Left renal pelvis (tissue), 4 donors: ENCODE data around the gene SMCO4. TPM values are rescaled to one million over a fixed set of nuclear protein-coding genes. Genes with fewer than 3 reads are reported as not detected.
"Not testable (repeated sequence)": the region's sequence is repeated elsewhere in the genome, so short reads cannot be mapped to it uniquely, and the experiment has no call there.

Experiments used
- DNase-seq, 4 donors: peaks; one replicate each; pipeline ENCODE4 v3.0.0-alpha.2; 2013; ENCODE audit warnings: low read depth in 4 of 4, low spot score in 3 of 4
- polyA plus RNA-seq, 4 donors: library from polyadenylated mRNA; unstranded; fragments of 120-200 nt; gene quantifications; one replicate each; pipeline ENCODE4 v1.2.1, GENCODE V29; 2013; ENCODE audit not compliant: insufficient read length in 4 of 4

The SMCO4 gene, protein sequence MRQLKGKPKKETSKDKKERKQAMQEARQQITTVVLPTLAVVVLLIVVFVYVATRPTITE
- polyA plus RNA-seq, result 10 to 100 TPM; 15.5 to 20.5 (median 16.1) TPM

DNA sequence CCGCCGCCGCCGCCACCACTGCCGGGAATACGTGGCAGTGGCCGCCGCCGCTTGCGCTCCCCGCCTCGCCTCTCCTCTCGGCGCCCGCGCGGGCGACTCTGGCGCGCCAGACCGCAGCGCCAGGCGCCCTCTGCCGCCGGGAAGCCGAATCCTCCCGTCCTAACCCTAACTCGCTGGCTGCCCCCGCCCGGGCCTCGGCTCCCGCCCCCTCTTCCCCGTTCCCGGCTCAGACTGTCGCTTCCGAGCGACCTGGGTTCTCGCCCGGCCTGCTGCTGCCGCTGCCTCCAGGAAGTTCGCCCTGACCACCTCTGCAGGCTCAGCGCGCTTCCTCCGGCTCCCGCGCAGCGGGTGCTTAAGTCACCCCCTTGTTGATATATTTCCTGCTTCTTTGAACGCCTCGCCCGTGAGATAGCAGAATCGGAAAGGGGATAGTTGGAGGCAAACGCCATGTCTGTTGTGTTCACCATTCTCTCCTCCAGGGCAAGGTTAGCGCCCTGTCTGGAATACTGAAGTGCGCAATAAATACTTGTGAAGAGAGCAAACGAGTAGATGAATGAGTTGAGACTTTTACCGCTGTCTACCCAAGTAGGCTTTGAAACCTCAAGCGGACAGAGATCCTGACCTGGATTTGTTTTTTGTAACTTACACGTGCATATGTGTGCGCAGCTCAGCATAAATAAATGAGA, at the start of gene SMCO4:
Gene SMCO4, minus strand, starts transcription at position 100 of the 686 bp plus-strand sequence. CDS start 64,202 bp downstream, outside the sequence.
- peak in 3 of 4 donors; percentile 58 to 64 (median 63) for DNase-seq

GRCh38 chr11:93591247-93591898, 48.2 kb upstream of the SMCO4 start:
- DNase-seq, result no peak

DNA sequence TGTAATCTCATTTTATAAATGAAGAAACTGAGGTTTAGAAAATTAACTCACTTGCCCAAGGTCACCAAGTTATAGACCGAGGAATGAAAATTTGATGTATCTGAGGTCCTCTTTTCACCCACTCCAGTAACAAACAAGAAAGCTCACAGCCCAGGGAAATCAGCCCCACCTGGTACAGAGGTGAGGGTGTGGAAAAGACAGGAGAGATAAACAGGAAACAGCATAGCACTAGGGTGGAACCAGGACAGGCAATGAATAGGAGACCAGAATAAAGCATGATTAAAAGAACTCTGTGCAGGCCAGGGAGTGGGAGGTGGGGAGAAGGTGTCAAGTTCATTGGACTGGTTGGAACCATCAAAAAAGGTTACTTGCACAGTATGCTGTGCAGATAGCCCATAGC, 46.2 kb upstream of the SMCO4 start:
- no peak for DNase-seq

DNA sequence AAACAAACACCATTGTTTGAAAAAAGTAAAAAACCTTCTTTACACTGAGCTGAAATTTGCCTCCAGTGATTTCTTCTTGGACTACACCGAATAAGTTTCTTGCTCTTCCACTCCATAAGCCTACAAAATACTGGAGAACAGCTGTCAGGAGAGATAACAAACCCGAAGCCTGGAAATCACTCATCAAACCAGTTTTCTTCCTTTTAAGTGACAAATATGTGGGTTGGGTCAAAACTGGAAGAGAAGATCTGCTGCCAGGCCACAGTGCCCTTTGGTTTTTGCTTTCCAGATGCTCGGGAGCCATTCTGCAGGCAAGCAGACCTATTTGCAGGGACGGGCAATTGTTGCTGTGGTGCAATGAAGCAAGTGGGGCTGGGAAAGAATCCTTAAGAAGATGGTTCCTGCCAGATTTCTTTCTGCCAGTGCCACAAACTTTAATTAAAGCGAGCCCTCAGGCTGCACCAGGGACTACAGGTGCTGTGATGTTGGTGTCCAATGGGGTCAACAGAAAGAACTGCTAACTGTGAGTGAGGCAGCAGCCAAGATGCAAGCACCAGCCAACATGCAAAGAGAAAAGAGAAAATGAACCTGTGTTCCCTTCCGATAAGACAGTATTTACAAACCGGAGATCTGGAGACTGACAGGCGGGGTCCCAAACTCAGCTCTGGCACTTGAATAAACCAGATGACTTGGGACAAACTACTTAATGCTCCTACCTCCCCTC, 44.8 kb upstream of the SMCO4 start:
- DNase-seq, result no peak

- DNase-seq, result not testable (repeated sequence)
Observed at GRCh38 chr11:93587425-93587824, 44.2 kb upstream of the SMCO4 start.

GRCh38 chr11:93585758-93586157, 42.6 kb upstream of the SMCO4 start:
- DNase-seq, result no peak

DNA sequence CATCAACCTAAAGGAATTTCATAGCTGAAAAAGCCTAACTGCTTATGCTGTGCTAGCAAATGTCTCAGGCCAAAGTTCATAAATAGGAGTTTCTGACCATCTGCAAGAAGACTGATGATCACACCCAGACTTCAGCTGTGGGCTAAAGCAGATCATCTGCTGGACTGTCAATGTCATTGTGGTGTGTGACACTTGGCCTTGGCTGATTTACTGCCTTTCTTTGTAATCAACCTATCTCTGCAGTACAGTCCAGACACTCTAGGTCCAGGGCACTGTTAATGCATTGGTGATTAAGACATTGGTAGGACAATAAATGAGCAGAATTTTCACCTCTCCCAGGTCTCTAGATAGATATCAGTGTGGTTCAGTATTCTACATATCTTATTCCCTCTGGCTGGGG, 40.3 kb upstream of the SMCO4 start:
- DNase-seq, result no peak

- DNase-seq, result no peak
Observed at GRCh38 chr11:93579187-93579751, 36.1 kb upstream of the SMCO4 start.

- no peak for DNase-seq
Observed at GRCh38 chr11:93577286-93577685, 34.1 kb upstream of the SMCO4 start.

GRCh38 chr11:93576870-93577269, 33.7 kb upstream of the SMCO4 start:
- DNase-seq, result not testable (repeated sequence)

DNA sequence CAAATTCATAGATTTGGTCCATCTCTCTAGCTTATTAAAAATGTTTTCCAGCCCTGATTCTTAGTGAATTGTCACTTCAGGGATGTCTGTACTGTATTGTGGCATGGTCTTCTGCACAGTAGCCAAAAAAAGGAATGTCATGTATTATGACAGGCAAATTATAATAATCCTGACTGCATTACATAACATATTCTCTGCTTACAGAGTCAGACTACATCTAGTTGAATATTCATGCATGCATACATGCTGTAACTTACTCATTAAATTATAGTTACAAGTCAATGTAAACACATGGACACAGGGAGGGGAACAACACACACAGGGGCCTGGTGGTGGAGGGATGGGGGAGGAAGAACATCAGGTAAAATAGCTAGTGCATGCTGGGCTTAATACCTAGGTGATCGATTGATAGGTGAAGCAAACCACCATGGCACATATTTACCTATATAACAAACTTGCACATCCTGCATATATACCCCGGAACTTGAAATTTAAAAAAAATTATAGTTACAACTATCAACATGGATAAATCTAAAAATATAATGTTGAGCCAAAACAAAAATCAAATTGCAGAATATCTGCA, 31.5 kb upstream of the SMCO4 start:
- DNase-seq, result no peak

- no peak for DNase-seq
Observed at GRCh38 chr11:93573184-93573583, 30.0 kb upstream of the SMCO4 start.

DNA sequence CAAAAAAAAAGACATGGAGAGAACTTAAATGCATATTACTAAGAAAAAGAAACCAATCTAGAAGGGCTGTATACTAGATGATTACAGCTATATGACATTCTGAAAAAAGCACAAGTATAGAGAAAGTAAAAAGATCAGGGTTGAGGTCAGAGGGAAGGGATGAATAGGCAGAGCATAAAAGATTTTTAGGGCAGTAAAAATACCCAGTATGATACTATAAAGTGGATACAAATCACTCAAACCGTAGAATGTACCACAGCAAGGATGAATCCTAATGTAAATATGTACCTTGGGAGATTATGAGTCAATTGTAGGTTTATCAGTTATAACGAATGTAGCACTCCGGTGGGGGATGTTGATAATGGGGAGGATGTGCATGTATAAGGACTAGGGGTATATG, 29.4 kb upstream of the SMCO4 start:
- DNase-seq, result no peak

DNA sequence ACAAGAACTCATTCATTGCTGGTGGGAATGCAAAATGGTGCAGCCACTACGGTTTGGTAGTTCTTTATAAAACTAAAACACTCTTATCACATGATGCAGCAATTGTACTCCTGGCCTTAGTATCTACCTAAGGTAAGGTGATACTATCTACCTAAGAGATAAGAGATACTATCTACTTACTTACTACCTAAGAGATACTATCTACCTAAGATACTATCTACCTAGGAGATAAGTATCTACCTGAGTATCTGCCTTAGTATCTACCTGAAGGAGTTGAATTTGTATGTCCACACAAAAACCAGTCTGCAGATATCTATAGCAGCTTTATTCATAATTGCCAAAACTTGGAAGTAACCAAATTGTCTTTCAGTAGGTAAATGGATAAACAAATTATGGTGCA, 29.0 kb upstream of the SMCO4 start:
- DNase-seq, result no peak

DNA sequence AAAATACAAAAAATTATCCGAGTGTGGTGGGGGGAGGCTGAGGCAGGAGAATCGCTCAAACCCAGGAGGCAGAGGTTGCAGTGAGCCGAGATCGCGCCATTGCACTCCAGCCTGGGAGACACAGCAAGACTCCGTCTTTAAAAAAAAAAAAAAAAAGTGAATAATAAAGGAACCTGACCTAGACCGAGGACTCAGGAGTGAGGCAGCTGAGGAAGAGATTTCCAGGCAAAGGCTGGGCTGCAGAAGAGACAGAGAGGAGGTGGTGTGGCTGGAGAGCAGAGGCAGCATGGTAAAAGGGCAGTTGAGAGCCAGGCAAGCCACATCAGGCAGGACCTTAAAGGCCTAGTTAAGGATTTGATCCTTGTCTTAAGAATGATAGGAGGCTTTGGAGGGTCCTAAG, 28.4 kb upstream of the SMCO4 start:
- no peak for DNase-seq

GRCh38 chr11:93570759-93571413, 27.7 kb upstream of the SMCO4 start:
- DNase-seq, result peak in 3 of 4 donors; percentile 8 to 22 (median 19)

DNA sequence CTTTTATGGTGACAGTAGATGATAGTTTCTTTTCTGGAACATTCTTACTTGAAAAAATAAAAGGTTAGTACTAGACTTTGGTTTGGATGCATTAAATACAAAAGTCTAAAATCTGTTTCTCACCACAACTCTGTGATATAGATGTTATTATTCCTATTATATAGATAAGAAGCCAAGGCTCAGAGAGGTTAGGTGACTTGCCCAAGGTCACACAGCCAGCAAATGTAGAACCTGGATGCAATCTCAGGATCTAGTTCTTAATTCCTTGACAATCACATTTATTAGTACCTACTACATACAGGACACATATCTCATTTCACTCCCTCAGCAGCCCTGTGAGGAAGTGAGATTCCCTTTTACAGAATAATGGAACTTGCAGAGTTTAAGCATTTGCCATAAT, 26.3 kb upstream of the SMCO4 start:
- no peak for DNase-seq

DNA sequence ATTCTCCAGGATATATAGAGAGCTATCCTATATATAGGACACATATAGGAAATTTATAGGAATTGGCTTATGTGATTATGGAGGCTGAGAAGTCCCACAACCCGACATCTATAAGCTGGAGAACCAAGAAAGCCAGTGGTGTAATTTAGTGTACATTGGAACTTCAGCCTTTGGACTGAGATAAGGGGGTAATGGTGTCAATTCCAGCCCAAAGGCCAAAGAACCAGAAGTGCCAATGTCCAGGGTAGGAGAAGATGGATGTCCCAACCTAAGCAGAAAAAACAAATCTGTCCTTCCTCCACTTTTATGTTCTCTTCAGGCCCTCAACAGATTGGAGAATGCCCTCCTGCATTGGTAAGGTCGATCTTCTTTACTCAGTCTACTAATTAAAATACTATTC, 25.5 kb upstream of the SMCO4 start:
- DNase-seq, result no peak

DNA sequence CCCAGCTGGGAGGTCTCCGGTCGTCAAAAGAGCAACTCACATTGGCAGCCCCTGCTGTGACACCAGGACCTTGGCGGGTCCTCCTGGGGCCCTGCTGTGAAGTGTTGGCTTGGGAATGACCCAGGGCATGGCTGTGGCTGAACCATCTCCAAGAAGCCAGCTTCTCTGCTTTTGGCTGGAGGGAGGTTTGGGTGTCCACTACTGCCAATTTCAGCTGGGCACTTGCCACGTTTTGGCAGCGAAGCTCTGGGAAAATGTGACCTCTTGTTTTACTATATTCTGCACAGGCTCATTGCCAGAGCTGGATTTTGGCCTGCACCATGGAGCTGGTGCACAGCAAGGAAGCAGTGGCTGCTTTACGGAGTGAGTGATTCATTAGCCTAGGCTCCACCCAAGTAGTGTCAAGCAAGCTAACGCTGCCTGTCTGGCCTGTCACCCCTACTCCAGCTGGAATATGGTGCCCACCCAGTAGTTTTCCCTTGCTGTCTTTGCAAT, 24.3 kb upstream of the SMCO4 start:
- no peak for DNase-seq

GRCh38 chr11:93564895-93565294, 21.7 kb upstream of the SMCO4 start:
- no peak for DNase-seq
